HG03342 (cell line): ENCODE data around the gene CTSW.
"Not testable (repeated sequence)": the region's sequence is repeated elsewhere in the genome, so short reads cannot be mapped to it uniquely, and the experiment has no call there.

Experiments
- ATAC-seq: cut with Tn5 transposase; IDR thresholded peaks from one replicate; pipeline ENCODE4 v1.9.1; 2021; ENCODE audit warnings: mild to moderate bottlenecking, moderate library complexity; ENCODE audit not compliant: unreplicated experiment

CTSW gene, protein sequence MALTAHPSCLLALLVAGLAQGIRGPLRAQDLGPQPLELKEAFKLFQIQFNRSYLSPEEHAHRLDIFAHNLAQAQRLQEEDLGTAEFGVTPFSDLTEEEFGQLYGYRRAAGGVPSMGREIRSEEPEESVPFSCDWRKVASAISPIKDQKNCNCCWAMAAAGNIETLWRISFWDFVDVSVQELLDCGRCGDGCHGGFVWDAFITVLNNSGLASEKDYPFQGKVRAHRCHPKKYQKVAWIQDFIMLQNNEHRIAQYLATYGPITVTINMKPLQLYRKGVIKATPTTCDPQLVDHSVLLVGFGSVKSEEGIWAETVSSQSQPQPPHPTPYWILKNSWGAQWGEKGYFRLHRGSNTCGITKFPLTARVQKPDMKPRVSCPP

GRCh38 chr11:65879617-65880016, at the start of gene CTSW:
CTSW (plus strand) TSS chr11:65879837; CDS start chr11:65879855, 18 bp downstream.
- ATAC-seq, result no peak

- not testable (repeated sequence) for ATAC-seq
Observed at GRCh38 chr11:65832231-65832630, 47.4 kb upstream of the CTSW start.

- peak; percentile 96 for ATAC-seq
Observed at GRCh38 chr11:65833297-65834030, 46.2 kb upstream of the CTSW start, which contains the start of gene SNX32. SNX32 (plus strand) TSS chr11:65833963; CDS start chr11:65834066, 103 bp downstream.

DNA sequence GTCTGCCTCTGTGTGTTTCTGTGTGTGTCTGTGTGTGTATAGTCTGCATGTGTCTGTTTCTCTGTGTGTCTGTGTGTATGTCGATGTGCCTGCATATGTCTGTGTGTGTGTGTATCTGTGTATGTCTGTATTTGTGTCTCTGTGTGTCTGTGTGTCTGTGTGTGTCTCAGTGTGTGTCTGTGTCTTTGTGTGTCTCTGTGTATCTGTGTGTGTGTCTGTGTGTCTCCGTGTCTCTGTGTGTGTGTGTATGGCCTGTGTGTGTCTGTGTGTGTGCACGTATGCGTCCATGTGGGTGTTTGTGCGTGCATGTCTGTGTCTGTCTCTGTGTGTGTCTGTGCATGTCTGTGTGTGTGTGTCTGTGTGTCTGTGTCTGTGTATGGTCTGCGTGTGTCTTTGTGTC, 45.4 kb upstream of the CTSW start:
- no peak for ATAC-seq

DNA sequence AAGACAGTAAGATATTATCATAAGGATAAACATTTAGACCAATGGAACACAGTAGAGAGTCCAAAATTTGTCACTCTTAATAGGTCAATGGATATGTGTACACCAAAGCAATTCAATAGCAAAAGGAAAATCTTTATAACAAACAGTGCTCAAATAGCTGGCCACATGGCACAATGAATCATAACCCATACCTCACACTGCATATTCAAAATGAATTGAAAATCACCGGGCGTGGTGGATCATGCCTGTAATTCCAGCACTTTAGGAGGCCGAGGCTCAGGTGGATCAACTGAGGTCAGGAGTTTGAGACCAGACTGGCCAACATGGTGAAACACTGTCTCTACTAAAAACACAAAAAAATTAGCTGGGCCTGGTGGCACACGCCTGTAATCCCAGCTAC, 37.5 kb upstream of the CTSW start:
- ATAC-seq, result no peak

DNA sequence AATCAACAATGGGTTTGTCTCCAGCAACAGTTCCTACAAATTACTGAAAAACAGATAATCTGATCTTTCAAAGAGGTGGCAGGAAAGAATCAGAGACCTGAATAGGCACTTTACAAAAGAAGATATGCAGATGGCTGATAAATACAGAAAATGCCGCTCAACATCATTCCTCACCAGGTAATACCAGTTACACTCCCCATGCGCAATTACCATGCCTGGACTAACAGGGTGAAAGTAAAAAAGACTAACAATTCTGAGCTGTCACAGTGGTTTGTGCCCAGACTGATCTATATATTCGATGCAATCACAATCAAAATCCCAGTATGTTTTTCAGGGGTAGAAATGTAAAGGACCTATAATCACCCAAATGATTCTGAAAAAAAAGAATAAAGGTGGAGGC, 35.8 kb upstream of the CTSW start:
- no peak for ATAC-seq

- no peak for ATAC-seq
Observed at GRCh38 chr11:65844231-65844872, 35.3 kb upstream of the CTSW start.

- no peak for ATAC-seq
Observed at GRCh38 chr11:65847746-65848145, 31.9 kb upstream of the CTSW start.

DNA sequence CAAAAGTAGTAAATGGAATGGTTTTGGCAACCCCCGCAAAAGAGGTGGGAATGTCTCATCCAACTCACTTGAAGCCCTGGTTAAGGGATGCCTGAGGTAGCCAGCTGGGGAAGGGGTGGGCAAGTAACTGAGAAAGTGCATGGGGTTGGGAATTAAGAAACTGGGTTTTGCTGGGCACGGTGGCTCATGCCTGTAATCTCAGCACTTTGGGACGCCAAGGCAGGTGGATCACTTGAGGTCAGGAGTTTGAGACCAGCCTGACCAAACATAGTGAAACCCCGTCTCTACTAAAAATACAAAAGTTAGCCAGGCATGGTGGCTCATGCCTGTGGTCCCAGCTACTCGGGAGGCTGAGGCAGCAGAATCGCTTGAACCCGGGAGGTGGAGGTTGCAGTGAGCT, 30.9 kb upstream of the CTSW start:
- not testable (repeated sequence) for ATAC-seq

GRCh38 chr11:65849366-65849765, 30.3 kb upstream of the CTSW start:
- no peak for ATAC-seq

- no peak for ATAC-seq
Observed at GRCh38 chr11:65849771-65850216, 29.8 kb upstream of the CTSW start.

- no peak for ATAC-seq
Observed at GRCh38 chr11:65850217-65851082, 29.2 kb upstream of the CTSW start.

DNA sequence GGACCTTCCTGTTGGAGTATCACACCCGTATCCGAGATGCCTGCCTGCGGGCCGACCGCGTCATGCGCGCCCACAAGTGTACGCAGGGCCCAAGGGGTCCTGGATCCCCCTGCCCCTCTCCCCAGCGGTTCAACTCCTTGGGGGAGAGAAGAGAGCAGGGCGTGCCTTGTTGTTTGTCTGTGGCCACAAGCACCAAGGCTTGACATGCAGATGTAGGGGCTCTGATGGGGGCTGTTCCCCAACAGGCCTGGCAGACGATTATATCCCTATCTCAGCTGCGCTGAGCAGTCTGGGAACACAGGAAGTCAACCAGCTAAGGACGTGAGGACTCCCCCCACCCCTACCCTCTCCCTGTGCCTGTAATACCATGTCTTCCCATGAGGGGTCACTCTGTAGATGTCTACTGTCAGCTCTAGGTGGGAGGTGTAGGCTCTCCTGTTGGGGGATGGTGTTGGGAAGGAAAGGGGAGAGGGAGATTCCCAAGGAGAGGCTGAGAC, 28.5 kb upstream of the CTSW start:
- ATAC-seq, result no peak

- ATAC-seq, result no peak
Observed at GRCh38 chr11:65851811-65852507, 27.7 kb upstream of the CTSW start.

GRCh38 chr11:65852508-65853245, 27.0 kb upstream of the CTSW start:
- ATAC-seq, result no peak

- ATAC-seq, result no peak
Observed at GRCh38 chr11:65853246-65853979, 26.2 kb upstream of the CTSW start.

- no peak for ATAC-seq
Observed at GRCh38 chr11:65854161-65854592, 25.5 kb upstream of the CTSW start.
